Measurements from ENCODE around the gene CLMP.

- no peak for TF ChIP-seq POLR2A (IDR thresholded peaks at IDR 0.05; ENCODE audit: low read length)
- TF ChIP-seq GATA1 (IDR thresholded peaks at IDR 0.05; ENCODE audit: low read depth, low read length) = no peak
Observed at GRCh38 chr11:123196060-123196714, 1.1 kb upstream of the CLMP start.
